ENCODE results near the gene ARL5A. TPM values are rescaled to one million over a fixed set of nuclear protein-coding genes. Genes with fewer than 3 reads are reported as not detected.
A peak's percentile ranks its signal among the peaks of the same experiment; 100 is the strongest.

ARL5A gene
- total RNA-seq, 1 donor from 2014 or later, result 51.0 TPM

GRCh38 chr2:151767536-151767935 is 60.7 kb downstream of the ARL5A start:
- intact Hi-C loops (cut with micrococcal nuclease), result loop anchor here (2.0 to 5.0 kb wide), 3 partner anchors 37 to 90 kb away; no protein-coding TSS in a partner anchor
- Mint-ChIP-seq H3K4me3 (peak overlapping the region; percentile 55), H3K9me3 (peaks cover 5% of the 10 kb centered on the region), H3K27ac (peak overlapping the region; percentile 95), H3K27me3 (no peaks in the 10 kb centered on the region), H3K4me1 (peaks cover 99% of the 10 kb centered on the region), H3K36me3 (ENCODE audit: low read depth) (peaks cover 6% of the 10 kb centered on the region)
- CTCF ChIA-PET, result interaction anchor here (0.6 to 2.1 kb wide), 4 partner anchors 21 to 111 kb away, joined by 3 to 8 read pairs (median 4); no protein-coding TSS in a partner anchor
- no peak for TF ChIP-seq CTCF (IDR thresholded peaks at IDR 0.05)
- POLR2A ChIA-PET, result interaction anchor here (1.3 to 3.4 kb wide), 3 partner anchors 26 to 130 kb away, joined by 4 to 30 read pairs (median 25); partner anchors contain the start of gene ARL5A
- DNase-seq, result no peak
- no peak for ATAC-seq (ENCODE audit: low read depth)

- Mint-ChIP-seq H3K27ac (peak overlapping the region; percentile 95), H3K27me3 (no peaks in the 10 kb centered on the region), H3K9me3 (peaks cover 5% of the 10 kb centered on the region), H3K36me3 (ENCODE audit: low read depth) (peaks cover 5% of the 10 kb centered on the region), H3K4me1 (peaks cover 90% of the 10 kb centered on the region), H3K4me3 (peak overlapping the region; percentile 56)
- intact Hi-C loops (cut with micrococcal nuclease), result loop anchor here (1.0 to 5.0 kb wide), 6 partner anchors 9 to 129 kb away; no protein-coding TSS in a partner anchor
- CTCF ChIA-PET, result interaction anchor here (0.7 to 2.1 kb wide), 6 partner anchors 13 to 110 kb away, joined by 3 to 8 read pairs (median 4); no protein-coding TSS in a partner anchor
- ATAC-seq (ENCODE audit: low read depth) (peak; percentile 71), DNase-seq (peak; percentile 47)
- POLR2A ChIA-PET, result interaction anchor here (0.7 to 3.4 kb wide), 18 partner anchors 8 to 477 kb away, joined by 3 to 30 read pairs (median 4); partner anchors contain the start of genes ARL5A and NMI
- no peak for TF ChIP-seq CTCF (IDR thresholded peaks at IDR 0.05)
Measured at GRCh38 chr2:151766437-151767153, 61.6 kb downstream of the ARL5A start.

- H3K36me3 Mint-ChIP-seq (ENCODE audit: low read depth), result no peaks in the 10 kb centered on the region
- TF ChIP-seq CTCF (IDR thresholded peaks at IDR 0.05), result no peak
- peak overlapping the region; percentile 95 for H3K27ac Mint-ChIP-seq
- peaks cover 83% of the 10 kb centered on the region for H3K4me1 Mint-ChIP-seq
- no peaks in the 10 kb centered on the region for H3K27me3 Mint-ChIP-seq
- H3K4me3 Mint-ChIP-seq, result peak overlapping the region; percentile 56
- H3K9me3 Mint-ChIP-seq, result no peaks in the 10 kb centered on the region
- intact Hi-C loops (cut with micrococcal nuclease), result loop anchor here (1.0 to 5.0 kb wide), 6 partner anchors 9 to 129 kb away; no protein-coding TSS in a partner anchor
- ATAC-seq (ENCODE audit: low read depth), result peak; percentile 62
- ChIA-PET POLR2A (interaction anchor here (0.7 to 3.4 kb wide), 15 partner anchors 9 to 477 kb away, joined by 3 to 30 read pairs (median 4); partner anchors contain the start of genes ARL5A and NMI), CTCF (interaction anchor here (0.8 to 2.1 kb wide), 5 partner anchors 10 to 74 kb away, joined by 3 to 8 read pairs (median 4); no protein-coding TSS in a partner anchor)
- peak; percentile 43 for DNase-seq
Measured at GRCh38 chr2:151765760-151766410, 62.3 kb downstream of the ARL5A start.

GRCh38 chr2:151762694-151763093 is 65.5 kb downstream of the ARL5A start:
- H3K36me3 Mint-ChIP-seq (ENCODE audit: low read depth), result no peaks in the 10 kb centered on the region
- no peak for ATAC-seq (ENCODE audit: low read depth)
- no peak overlapping the region for H3K27ac Mint-ChIP-seq
- TF ChIP-seq CTCF (IDR thresholded peaks at IDR 0.05), result no peak
- no peak for DNase-seq
- peaks cover 53% of the 10 kb centered on the region for H3K4me1 Mint-ChIP-seq
- H3K4me3 Mint-ChIP-seq, result no peak overlapping the region
- CTCF ChIA-PET, result interaction anchor here (1.0 to 1.1 kb wide), 2 partner anchors 14 to 71 kb away, joined by 3 read pairs; no protein-coding TSS in a partner anchor
- POLR2A ChIA-PET, result interaction anchor here (1.6 kb wide), 1 partner anchor 12 kb away, joined by 6 read pairs; no protein-coding TSS in a partner anchor
- intact Hi-C loops (cut with micrococcal nuclease), result no loop called here
- no peaks in the 10 kb centered on the region for H3K9me3 Mint-ChIP-seq
- no peaks in the 10 kb centered on the region for H3K27me3 Mint-ChIP-seq
